ENCODE data around the gene ZNF302.

DNA sequence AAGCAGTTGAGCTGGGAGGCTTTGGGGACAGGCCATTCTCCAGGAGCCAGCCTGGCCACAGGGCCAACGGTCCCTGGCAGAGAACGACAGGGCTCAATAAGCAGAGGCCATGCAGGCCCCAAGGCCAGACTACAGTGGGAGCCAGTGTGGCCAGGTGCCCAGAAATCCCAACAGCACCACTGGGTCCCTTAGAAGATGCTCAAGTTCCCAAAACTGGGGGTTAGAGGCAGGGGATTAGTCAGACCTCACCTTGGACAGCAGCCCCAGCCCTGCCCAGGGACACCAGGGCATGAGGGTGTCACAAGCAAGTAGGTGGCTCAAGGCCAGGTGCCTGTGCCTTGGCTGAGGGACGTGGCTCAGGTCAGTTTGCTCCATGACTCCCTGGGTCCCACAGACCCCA, 13.3 kb upstream of the ZNF302 start:
- TF ChIP-seq, protein P1, sequence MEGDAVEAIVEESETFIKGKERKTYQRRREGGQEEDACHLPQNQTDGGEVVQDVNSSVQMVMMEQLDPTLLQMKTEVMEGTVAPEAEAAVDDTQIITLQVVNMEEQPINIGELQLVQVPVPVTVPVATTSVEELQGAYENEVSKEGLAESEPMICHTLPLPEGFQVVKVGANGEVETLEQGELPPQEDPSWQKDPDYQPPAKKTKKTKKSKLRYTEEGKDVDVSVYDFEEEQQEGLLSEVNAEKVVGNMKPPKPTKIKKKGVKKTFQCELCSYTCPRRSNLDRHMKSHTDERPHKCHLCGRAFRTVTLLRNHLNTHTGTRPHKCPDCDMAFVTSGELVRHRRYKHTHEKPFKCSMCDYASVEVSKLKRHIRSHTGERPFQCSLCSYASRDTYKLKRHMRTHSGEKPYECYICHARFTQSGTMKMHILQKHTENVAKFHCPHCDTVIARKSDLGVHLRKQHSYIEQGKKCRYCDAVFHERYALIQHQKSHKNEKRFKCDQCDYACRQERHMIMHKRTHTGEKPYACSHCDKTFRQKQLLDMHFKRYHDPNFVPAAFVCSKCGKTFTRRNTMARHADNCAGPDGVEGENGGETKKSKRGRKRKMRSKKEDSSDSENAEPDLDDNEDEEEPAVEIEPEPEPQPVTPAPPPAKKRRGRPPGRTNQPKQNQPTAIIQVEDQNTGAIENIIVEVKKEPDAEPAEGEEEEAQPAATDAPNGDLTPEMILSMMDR (IDR thresholded peaks at IDR 0.05), result no peak
- TF ChIP-seq EZH2 (IDR thresholded peaks at IDR 0.05) (no peak), EZH2phosphoT487 (IDR thresholded peaks at IDR 0.05) (no peak)
